Activated CD4-positive, CD25-positive, alpha-beta regulatory T cell treated with anti-CD3 and anti-CD28 coated beads, Interleukin-2, amount 50 U/mL, for 72 hours (primary cell): ENCODE results near the gene ACD.

ENCODE experiments used
- DNase-seq: peaks from one replicate; pipeline ENCODE4 v3.0.0; 2021

The ACD gene

DNA sequence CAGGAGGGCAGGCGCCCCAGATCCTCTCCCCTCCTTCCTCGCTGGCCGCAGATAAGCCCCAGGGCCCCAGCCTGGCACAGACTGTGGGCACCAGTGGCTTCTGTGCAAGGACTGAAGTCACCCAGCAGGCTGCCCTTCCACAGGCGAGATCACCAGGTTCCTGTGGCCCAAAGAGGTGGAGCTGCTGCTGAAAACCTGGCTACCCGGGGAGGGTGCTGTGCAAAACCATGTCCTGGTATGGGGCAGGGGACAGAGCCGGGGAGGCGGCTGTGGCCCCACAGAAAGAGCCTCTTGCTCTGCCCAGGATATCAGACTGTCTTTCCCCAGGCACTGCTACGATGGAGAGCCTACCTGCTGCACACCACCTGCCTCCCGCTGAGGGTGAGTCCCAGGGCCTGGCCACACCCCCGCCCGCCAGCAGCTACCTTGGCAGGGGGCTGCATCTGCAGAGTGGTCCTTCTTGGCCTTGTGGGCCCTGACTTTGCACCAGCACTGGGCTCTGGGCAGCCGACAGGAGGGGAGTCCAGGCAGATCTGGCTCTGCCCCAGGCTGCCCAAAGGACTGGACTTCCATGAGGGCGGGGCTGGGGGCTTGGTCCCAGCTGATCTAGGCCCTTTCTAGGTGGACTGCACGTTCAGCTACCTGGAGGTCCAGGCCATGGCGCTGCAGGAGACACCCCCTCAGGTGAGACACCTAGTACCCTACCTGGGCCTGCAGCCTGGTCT lies 14.5 kb downstream of the ACD start:
- DNase-seq: no peak

DNA sequence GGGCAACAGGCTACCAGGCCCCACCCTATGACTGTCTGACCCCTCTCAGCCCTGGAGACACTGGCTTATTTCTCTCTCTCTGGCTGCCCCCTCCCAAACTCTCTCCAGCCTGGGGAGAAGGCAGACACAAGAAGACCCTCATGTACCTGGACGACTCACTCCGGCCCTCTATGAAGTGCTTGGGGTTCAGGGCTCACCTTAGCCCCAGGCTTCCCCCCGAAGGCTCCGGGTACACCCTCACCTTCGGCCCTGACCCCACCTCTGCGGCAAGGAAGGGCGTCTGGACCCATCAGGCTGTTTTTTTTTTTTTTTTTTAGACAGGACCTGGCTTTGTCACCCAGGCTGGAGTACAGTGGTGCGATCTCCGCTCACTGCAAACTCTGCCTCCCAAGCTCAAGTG lies 16.0 kb downstream of the ACD start:
- no peak for DNase-seq

DNA sequence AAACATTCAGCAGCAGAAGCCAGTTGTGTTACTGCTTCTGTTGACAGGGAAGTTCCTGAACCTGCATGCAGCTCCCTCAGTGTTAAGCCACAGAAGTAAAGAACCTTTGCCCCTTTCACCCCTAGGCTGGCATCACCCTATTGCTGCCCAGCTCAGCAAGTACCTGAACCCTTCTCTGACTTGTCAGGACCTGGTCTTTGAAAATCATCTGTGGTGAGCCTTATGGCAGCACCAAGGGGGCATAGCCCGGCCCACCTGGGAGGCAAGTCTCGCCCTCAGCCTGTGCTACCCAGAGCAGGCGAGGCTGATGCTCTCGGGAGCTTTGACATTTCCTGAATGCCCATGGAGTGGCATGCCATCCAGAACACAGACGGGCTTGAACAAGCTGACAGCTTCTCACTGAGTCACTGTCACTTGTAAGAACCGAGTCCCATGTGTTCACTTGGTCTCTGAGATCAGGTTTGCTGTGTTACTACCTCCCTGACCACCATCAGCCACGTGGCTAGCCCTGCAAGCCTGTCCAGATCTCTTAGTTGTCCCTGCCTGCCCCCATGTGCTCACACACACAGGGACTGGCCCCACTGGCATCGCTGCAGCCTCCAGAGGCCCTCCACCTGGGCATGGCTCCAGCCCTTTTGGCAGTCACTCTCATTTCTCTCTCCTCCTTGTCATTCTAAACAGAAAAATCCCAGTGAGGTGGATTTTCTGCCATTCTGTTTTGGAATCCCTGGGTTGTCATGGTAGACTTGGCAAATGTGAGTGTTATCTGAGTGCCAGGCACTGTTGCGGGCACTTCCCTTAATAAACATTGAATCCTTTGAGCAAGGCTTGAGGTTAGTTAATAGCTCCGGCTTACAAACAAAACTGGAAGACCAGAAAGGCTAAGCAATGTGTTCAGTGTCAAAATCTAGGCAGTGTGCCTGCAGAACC lies 18.0 kb downstream of the ACD start:
- DNase-seq: no peak

DNA sequence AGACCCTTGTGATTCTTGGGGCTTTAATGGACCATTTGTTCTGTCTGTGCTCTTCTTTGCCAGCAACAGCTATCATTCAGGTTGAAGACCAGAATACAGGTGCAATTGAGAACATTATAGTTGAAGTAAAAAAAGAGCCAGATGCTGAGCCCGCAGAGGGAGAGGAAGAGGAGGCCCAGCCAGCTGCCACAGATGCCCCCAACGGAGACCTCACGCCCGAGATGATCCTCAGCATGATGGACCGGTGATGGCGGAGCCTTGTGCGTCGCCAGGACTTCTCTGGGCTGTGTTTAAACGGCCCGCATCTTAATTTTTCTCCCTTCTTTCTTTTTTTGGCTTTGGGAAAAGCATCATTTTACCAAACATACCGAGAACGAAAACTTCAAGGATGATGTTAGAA lies 22.4 kb downstream of the ACD start:
- DNase-seq: no peak

DNA sequence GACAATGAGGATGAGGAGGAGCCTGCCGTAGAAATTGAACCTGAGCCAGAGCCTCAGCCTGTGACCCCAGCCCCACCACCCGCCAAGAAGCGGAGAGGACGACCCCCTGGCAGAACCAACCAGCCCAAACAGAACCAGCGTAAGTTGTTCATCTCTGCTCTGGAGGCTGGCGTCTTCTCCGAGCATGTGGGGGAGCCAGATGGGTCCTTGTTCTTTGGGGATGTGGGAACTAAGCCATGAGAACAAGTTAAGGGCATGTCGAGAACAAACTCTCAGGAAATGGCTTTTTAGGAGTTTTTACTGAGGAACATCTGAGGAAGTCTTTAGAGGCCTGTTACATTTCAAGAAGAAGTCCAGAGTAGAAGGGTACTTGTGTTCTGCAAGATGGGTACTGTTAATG lies 23.3 kb downstream of the ACD start:
- DNase-seq: no peak

DNA sequence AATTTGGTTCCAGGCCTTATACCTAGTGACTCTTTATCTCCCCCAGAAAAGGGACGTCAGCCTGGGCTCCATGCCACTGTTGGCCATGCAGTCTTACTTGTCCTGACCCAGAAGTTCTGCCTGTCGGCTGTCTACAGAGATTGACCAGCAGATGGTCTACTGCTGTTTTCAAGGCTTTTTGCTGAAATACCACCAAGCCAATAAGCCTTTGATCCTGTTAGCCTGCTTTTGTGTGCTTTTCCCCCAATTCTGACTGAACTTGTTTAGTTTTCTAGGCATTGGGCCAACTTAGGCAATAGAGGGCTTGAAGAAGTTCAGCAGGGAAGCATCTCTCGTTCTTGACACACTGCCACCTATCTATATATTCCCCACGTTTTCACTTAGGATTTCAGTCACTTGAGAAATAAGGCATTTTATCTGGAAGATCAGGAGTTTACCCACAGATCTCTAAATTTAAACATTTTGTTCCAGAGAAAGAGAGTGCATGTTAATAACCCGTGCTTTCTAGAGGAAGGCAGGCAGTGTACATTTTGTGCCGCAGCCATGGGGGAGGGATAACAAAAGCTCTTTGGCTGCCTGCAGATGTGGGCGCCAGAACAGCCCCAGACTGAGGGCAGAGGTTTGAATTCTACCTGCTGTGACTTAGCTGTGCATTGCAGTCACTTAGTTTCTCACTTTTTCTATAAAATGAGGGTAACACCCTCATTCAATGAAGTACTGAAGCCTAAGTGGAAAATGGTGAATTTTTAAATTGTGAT lies 27.5 kb downstream of the ACD start:
- DNase-seq: no peak

DNA sequence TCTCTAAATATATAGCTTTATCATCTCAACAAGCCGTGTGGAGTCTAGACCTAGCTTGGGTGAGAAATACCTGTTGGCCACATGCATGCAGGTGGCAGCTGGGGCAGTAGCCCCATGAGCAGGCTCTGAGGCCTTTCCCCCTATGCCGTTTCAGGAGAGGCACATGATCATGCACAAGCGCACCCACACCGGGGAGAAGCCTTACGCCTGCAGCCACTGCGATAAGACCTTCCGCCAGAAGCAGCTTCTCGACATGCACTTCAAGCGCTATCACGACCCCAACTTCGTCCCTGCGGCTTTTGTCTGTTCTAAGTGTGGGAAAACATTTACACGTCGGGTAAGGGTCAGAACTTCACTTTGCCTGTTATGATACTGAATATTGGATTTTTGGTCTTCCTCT lies 31.8 kb downstream of the ACD start:
- DNase-seq: no peak

DNA sequence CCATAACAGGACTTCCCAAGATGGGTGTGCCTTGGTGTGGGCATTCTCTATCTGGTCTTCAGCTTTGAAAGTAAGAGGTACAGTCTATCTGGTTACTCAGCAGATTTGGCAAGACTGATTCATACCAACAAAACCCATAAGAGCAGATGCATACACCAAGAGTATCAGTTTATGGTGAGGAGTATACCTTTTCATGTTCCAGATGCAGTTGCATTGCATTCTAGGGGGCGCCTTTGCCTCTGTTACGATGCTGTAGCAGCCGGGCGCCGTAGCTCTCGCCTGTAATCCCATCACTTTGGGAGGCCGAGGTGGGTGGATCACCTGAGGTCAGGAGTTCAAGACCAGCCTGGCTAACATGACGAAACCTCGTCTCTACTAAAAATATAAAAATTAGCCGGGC lies 46.3 kb downstream of the ACD start:
- DNase-seq: no peak

DNA sequence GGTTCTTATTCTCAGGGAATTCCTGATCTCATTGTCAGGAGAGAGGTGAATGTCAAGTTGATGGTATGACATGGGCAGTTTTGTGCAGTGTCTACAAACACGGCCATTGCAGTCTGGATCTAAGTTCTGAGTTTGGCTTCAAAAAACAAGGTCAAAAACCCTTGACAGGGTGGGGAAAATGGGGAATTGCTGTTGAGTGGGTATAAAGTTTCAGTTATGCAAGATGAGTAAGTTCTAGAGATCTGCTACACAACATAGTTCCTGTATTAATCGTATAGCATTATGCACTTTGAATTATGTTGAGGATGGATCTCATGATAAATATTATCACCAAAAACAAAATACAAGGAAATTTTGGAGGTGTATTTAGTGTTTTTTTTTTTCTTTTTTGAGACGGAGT lies 51.7 kb downstream of the ACD start:
- no peak for DNase-seq
